GM21526 (cell line): ENCODE measurements around the gene TEX48.

Experiments
- ATAC-seq: cut with Tn5 transposase; IDR thresholded peaks from one replicate; pipeline ENCODE4 v1.9.1; 2021; ENCODE audit warnings: moderate library complexity; ENCODE audit not compliant: unreplicated experiment, low FRiP score

Gene TEX48

GRCh38 chr9:114626415-114627020 is 55.5 kb downstream of the TEX48 start:
- ATAC-seq: no peak

DNA sequence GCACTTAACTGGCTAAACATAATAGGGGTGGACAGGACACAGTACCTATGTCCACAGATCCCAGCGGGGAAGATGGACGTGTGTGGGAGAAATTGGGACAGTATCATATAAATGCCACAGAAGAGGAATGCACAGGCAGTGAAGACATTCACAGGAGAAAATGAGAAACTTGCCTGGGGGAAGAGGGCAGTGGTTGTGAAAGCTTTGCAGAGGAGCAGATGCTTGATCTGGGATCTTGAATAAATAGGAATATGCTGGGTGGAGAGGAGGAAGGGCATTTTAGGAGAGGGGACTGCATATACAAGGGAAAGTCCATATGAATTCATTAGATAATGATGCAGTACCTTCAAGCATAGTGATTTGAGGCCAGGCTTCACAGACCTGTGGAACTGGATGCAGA is 57.3 kb downstream of the TEX48 start:
- no peak for ATAC-seq

- no peak for ATAC-seq
Measured at GRCh38 chr9:114621975-114622609, 59.9 kb downstream of the TEX48 start.

DNA sequence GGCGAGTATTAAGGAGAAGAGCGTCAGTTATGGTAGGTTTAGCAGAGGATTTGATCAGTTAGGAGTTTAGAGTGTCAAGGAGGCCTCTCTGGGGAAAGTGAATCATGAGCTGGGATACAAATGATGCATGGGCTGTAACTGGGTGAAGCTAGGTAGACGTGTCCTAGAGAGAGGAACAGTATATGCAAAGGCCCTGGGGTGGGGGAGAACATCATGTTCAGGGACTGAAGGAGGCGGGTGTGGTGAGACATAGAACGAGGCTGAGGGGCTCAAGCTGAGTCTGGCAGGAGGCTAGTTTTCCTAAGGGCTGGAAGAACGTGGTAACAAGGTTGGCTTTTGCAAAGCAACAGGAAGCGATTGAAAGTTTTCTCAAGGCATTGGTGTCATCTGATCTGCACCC is 60.4 kb downstream of the TEX48 start:
- no peak for ATAC-seq

DNA sequence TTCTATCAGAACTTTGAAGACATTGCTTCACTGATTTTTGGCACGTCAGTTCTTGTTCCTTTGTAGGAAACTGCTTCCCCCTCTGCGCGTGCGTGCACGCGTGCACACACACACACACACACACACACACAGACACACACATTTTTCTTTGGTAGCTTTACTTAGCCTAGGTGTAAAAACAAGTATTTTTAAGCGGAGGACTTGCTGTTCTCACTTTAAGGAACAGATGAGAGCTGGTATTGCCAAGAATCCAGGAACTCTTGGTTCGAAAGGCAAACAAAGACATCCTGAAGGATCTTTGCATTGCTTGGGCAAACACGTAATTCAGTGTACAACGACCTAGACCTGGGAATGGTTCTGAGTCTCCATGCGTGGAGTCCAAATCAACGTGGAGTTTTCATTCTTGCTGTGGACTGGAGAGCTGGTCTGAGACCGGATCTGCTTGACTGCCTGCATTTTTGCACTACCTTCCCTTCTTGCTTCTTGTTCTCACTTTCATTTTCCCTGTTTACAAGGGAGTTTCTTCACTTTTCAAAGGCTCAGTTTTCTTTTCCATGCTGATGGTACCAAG is 62.7 kb downstream of the TEX48 start:
- peak; percentile 54 for ATAC-seq

DNA sequence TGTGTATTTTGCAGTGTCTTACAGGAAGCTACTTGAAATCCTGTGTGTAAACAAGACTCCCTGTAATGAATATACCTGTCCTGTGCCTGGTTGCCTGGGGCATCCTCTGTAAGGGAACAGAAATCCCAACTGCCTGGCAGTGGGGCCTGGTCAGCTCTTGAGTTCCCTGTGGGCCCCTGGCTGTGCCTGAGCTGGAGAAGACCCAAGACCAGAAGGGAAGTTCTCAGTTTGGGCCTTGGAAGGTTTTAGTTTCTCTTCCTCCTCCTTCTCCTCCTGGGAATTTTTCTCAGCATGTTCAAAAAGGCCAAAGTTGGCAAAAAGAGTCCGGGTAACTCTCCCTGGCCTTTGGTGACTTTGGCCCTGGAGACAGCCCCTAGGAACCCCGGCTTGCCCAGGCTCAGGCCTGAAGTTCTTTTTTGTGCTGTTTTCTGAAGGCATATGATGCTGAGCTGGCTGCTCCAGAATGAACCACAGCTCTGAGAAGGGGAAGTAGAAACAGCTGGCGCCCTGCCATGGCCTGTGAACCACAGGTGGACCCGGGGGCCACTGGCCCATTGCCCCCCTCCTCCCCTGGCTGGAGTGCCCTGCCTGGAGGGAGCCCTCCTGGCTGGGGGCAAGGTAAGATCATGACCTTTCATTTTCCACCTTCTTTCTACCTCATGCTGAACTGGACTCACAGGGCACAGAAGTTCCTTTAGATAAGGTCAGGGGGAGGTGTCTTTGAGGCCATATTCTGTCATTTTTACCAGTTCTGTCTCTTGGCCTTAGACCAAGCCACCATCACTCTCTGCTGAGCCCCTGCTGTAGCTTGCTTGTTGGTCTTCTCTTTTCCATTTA is 65.1 kb downstream of the TEX48 start:
- peak; percentile 64 for ATAC-seq
